Motor neuron (in vitro differentiated cells): ENCODE results near the gene ATG2A. TPM values are rescaled to one million over a fixed set of nuclear protein-coding genes. Genes with fewer than 3 reads are reported as not detected.

ENCODE experiments used
- ATAC-seq, 8 experiments: fragments of 200-7000 bp; cut with Tn5 transposase; replicated peaks in 6 of 8; 2 replicates each; pipeline ENCODE4 v1.8.0; 2021; ENCODE audit warnings: mild to moderate bottlenecking in 8 of 8, moderate library complexity in 8 of 8
- H3K27ac ChIP-seq, 2 donors: fragments of 250-450 bp; sonication (Bioruptor Pico); 2 replicates each; pipeline ENCODE4 v1.9.0; 2021; ENCODE audit warnings: antibody characterized with exemption in 2 of 2, mild to moderate bottlenecking in 2 of 2, moderate library complexity in 1 of 2
- H3K4me1 ChIP-seq, 2 donors: fragments of 250-450 bp; sonication (Bioruptor Pico); replicated peaks in 1 of 2; 2 replicates each; pipeline ENCODE4 v1.6.1; 2021; ENCODE audit warnings: antibody characterized with exemption in 2 of 2, mild to moderate bottlenecking in 2 of 2, moderate library complexity in 1 of 2
- H3K4me3 ChIP-seq, 5 donors: fragments of 250-450 bp; sonication (Bioruptor Pico); 2 replicates each; pipeline ENCODE4 v1.9.0; 2021; ENCODE audit warnings: antibody characterized with exemption in 5 of 5, mild to moderate bottlenecking in 5 of 5, moderate library complexity in 4 of 5
- WGBS, 10 experiments: fragments of 450-650 bp; shearing (Covaris generic); methylation state at CpG; one replicate each; pipeline ENCODE4 v1.0.0; 2022; 5-methylcytosine and 5-hydroxymethylcytosine counted together
- in situ Hi-C, 9 experiments: fragments of 400-800 bp; cut with MboI; loops; one replicate each; pipeline ENCODE4 v1.15.0; 2021; ENCODE audit warnings: low sequenced_read_pairs in 9 of 9, low pct_unique_long_range_greater_than_20kb in 2 of 9; ENCODE audit not compliant: unreplicated experiment in 9 of 9
- total RNA-seq, 8 experiments: library from RNA; unstranded; fragments of 300-600 nt; gene quantifications; 2 replicates each; pipeline versions ENCODE4 v1.2.3 to v1.2.4, GENCODE V29; 2022

ATG2A gene
- total RNA-seq, 8 experiments from 2014 or later, result 4.9 to 37.2 (median 9.6) TPM

- H3K27ac ChIP-seq, result peak overlapping the region; percentile 57 to 85
- peak in 3 of 8 experiments; percentile 1 to 13 (median 6) for ATAC-seq
- peak overlapping the region; percentile 72 to 98 (median 85) for H3K4me3 ChIP-seq
- in situ Hi-C loops, result no loop called here
- WGBS, 10 experiments, result 0% methylated on average over 1 to 11 of the region's 41 CpGs; no CpG with 5 or more reads in 3 of the 10 experiments
- peaks cover 43 to 46% of the 10 kb centered on the region in 2 donors for H3K4me1 ChIP-seq
Measured at GRCh38 chr11:64877390-64878222, 39.4 kb downstream of the ATG2A start.

- Histone ChIP-seq H3K4me3 (peak overlapping the region; percentile 72 to 98 (median 85)), H3K27ac (no peak overlapping the region), H3K4me1 (peaks cover 44 to 45% of the 10 kb centered on the region in 2 donors)
- in situ Hi-C loops, result no loop called here
- peak in 2 of 8 experiments; percentile 4 to 10 for ATAC-seq
- 0 to 20% (median 5%) methylated on average over 2 to 4 of the region's 14 CpGs; no CpG with 5 or more reads in 6 of the 10 experiments for WGBS, 10 experiments
Measured at GRCh38 chr11:64876835-64877341, 40.1 kb downstream of the ATG2A start.

GRCh38 chr11:64876229-64876750 lies 40.7 kb downstream of the ATG2A start:
- Histone ChIP-seq H3K4me3 (peak overlapping the region; percentile 72 to 98 (median 85)), H3K27ac (no peak overlapping the region), H3K4me1 (peaks cover 44 to 45% of the 10 kb centered on the region in 2 donors)
- no peak for ATAC-seq
- in situ Hi-C loops, result no loop called here
- WGBS, 10 experiments, result 0 to 88% (median 50%) methylated on average over 1 to 3 of the region's 11 CpGs; no CpG with 5 or more reads in 5 of the 10 experiments

DNA sequence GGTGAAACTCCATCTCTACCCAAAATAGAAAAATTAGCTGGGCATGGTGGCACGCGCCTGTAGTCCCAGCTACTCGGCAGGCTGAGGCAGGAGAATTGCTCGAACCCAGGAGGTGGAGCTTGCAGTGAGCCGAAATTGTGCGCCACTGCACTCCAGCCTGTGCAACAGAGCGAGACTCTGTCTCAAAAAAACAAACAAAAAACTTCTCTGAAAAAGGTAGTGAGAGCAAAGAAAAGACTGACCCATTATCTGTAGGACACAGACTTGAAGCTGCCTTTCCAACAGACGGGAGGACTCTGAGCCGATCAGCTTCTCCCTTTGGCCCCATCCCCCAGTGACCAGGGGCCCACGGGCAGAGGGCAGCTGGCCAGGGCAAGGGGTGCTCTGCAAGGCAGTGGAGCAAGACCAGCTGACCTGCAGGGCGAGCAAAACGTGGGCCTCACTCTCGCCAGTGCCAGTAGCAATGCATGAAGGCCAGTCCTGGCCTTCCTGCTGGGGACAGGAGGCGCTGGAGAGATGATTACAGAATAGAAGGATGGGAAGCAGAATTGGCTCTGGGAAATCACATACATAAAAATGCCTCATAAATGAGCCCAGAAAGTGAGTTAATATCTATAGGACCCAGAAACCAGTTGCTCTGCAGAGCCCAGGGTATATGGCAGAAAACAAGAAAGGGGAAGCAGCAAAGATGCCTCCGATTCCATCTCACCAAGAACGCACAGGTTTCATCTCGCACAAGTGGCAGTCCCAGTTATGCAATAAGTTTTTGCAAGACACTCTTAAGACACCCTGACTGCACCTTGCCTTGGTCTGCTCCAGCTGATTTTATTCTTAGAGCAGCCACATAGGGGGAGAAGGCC lies 41.4 kb downstream of the ATG2A start:
- 67 to 100% (median 91%) methylated on average over 1 to 11 of the region's 17 CpGs for WGBS, 10 experiments
- H3K4me1 ChIP-seq, result peaks cover 44 to 45% of the 10 kb centered on the region in 2 donors
- in situ Hi-C loops, result no loop called here
- no peak overlapping the region for H3K27ac ChIP-seq
- peak overlapping the region in 3 of 5 donors; percentile 79 to 92 (median 85) for H3K4me3 ChIP-seq
- ATAC-seq, result no peak

DNA sequence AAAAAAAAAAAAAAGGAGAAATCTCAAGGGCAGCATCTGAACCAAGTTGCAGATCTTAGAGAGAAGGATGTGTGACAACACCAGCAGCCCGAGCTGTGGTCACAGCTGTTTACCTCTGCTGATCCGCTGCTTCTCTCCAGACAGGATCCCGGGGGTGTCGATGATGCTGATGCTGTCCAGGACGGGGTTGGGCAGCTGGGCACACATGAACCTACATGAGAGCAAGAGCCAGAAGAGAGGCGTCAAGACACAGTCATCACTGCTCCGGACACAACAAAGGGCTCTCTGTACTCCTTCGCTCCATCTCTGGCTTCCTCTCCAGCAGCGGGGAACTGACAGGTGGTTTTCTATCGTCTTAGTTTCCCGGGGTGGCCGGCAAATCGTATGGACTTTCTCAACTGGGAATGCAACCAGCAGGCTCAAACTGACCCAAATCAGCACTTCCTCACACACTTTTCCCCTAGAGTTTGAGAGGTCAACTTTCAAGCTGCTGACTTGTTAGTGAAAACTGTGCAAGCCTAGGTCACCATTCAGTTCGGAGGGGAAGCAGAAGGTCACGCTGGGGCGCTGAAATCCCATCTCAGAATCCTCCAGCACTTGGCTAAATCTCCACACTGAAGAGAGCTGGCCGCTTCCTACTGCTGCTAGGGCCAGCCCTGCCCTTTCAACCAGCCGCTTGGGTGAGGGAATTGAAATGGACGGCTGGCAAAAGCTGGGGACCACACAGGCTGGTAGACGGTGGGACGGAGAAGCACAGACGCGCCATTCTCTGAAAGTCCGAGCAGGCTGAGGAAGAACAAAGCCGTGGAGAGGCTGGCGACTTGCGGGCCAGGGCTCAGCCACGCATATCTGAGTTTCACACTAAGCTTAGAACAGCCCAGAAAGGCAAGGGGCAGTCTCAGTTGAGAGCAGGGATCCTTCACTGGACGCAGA lies 42.4 kb downstream of the ATG2A start:
- Histone ChIP-seq H3K27ac (no peak overlapping the region), H3K4me3 (no peak overlapping the region), H3K4me1 (peaks cover 44 to 45% of the 10 kb centered on the region in 2 donors)
- WGBS, 10 experiments, result 40 to 100% (median 80%) methylated on average over 1 to 10 of the region's 29 CpGs; no CpG with 5 or more reads in 2 of the 10 experiments
- ATAC-seq, result no peak
- in situ Hi-C loops, result no loop called here

GRCh38 chr11:64872790-64873488 lies 44.1 kb downstream of the ATG2A start:
- no peak overlapping the region for H3K27ac ChIP-seq
- ATAC-seq, result no peak
- no peak overlapping the region for H3K4me3 ChIP-seq
- in situ Hi-C loops, result no loop called here
- peaks cover 41 to 48% of the 10 kb centered on the region in 2 donors for H3K4me1 ChIP-seq
- 20 to 81% (median 60%) methylated on average over 1 to 5 of the region's 8 CpGs; no CpG with 5 or more reads in 4 of the 10 experiments for WGBS, 10 experiments

GRCh38 chr11:64871492-64871891 lies 45.5 kb downstream of the ATG2A start:
- Histone ChIP-seq H3K4me3 (no peak overlapping the region), H3K27ac (peak overlapping the region in 1 of 2 donors; percentile 7), H3K4me1 (peaks cover 36 to 40% of the 10 kb centered on the region in 2 donors)
- no peak for ATAC-seq
- in situ Hi-C loops, result no loop called here
- WGBS, 10 experiments, result 40 to 83% methylated on average over 1 of the region's 3 CpGs; no CpG with 5 or more reads in 8 of the 10 experiments

- peak in 5 of 8 experiments; percentile 19 to 35 (median 24) for ATAC-seq
- peak overlapping the region in 2 of 5 donors; percentile 5 to 14 for H3K4me3 ChIP-seq
Measured at GRCh38 chr11:64870893-64871466, 46.0 kb downstream of the ATG2A start.

GRCh38 chr11:64870176-64870892 lies 46.7 kb downstream of the ATG2A start:
- Histone ChIP-seq H3K4me3 (peak overlapping the region in 2 of 5 donors; percentile 5 to 14), H3K4me1 (peaks cover 26 to 33% of the 10 kb centered on the region in 2 donors), H3K27ac (peak overlapping the region in 1 of 2 donors; percentile 83)
- WGBS, 10 experiments, result 0 to 100% (median 47%) methylated on average over 1 to 11 of the region's 19 CpGs; no CpG with 5 or more reads in 1 of the 10 experiments
- ATAC-seq, result peak in 5 of 8 experiments; percentile 54 to 82 (median 66)
- in situ Hi-C loops, result no loop called here

More at GRCh38 chr11:64870893-64871466, 46.0 kb downstream of the ATG2A start:
- WGBS, 10 experiments, result 42 to 87% (median 63%) methylated on average over 2 to 7 of the region's 20 CpGs; no CpG with 5 or more reads in 6 of the 10 experiments
- in situ Hi-C loops, result no loop called here
- H3K4me1 ChIP-seq, result peaks cover 31 to 35% of the 10 kb centered on the region in 2 donors
- peak overlapping the region in 1 of 2 donors; percentile 83 for H3K27ac ChIP-seq

DNA sequence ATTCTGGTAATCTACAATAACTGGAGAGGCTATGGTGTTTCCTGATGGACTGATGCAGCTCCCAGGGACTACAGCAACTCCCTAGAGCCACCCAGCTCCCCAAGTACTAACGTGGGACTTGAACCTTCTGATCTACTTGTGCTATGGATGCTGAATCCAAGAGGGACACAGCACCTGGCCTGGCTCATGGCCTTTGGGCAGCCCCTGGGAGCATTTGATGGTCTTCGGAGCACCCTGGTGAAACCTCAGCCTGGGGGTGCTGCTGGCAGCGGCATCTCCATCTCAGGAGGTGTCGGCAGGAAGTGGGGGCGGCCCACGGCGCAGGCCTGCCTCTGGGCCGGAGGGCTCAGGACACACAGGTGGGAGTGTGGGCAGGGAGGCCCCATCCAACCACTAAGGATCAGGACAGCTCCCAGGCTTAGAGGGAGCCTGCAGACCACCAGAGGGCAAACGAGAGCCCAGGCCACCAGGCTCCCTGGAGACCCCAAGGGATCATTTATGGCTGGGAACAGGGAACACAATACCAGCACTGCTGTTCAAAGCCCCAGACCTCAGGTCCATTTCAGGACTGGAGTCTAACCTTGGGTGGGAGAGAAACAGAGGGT lies 47.3 kb downstream of the ATG2A start:
- no peak overlapping the region for H3K4me3 ChIP-seq
- H3K4me1 ChIP-seq, result peaks cover 33 to 39% of the 10 kb centered on the region in 2 donors

More for the DNA sequence above, 47.3 kb downstream of the ATG2A start:
- in situ Hi-C loops, result no loop called here
- WGBS, 10 experiments, result 17 to 100% (median 90%) methylated on average over 1 to 4 of the region's 9 CpGs; no CpG with 5 or more reads in 3 of the 10 experiments
- ATAC-seq, result peak in 7 of 8 experiments; percentile 1 to 73 (median 37)
- peak overlapping the region in 1 of 2 donors; percentile 83 for H3K27ac ChIP-seq
